ENCODE results near the gene ELMOD2.

The ELMOD2 gene

GRCh38 chr4:140581078-140581477 lies 57.1 kb downstream of the ELMOD2 start:
- DNase-seq (ENCODE audit: low read depth in 2 of 2) = no peak

GRCh38 chr4:140584439-140584838 lies 60.5 kb downstream of the ELMOD2 start:
- no peak for DNase-seq (ENCODE audit: low read depth in 2 of 2)

GRCh38 chr4:140595065-140595464 lies 71.1 kb downstream of the ELMOD2 start:
- no peak for DNase-seq (ENCODE audit: low read depth in 2 of 2)

- DNase-seq (ENCODE audit: low read depth in 2 of 2) = no peak
These were observed 76.4 kb downstream of the ELMOD2 start for GRCh38 chr4:140600408-140600807.

- DNase-seq (ENCODE audit: low read depth in 2 of 2) = no peak
These were observed 78.7 kb downstream of the ELMOD2 start for GRCh38 chr4:140602714-140603113.

- no peak for DNase-seq (ENCODE audit: low read depth in 2 of 2)
These were observed 79.3 kb downstream of the ELMOD2 start for GRCh38 chr4:140603286-140603685.
